Stimulated activated CD4-positive, alpha-beta T cell treated with anti-CD3 and anti-CD28 coated beads, Interleukin-1b, Interleukin-23, amount 100 ng/mL, for 1 hour (primary cell): Measurements from ENCODE around the gene GNPDA2.
"Not testable (repeated sequence)": the region's sequence is repeated elsewhere in the genome, so short reads cannot be mapped to it uniquely, and the experiment has no call there.

Experiments
- DNase-seq, 2 donors: peaks; one replicate each; pipeline ENCODE4 v3.0.0-alpha.2; 2020; ENCODE audit warnings: low read depth in 2 of 2

Gene GNPDA2

GRCh38 chr4:44726038-44726871 lies at the start of gene GNPDA2:
TSS of gene GNPDA2 (minus strand) at chr4:44726556. CDS start at chr4:44722207, 4,349 bp downstream.
- DNase-seq = peak; percentile 53 to 55

DNA sequence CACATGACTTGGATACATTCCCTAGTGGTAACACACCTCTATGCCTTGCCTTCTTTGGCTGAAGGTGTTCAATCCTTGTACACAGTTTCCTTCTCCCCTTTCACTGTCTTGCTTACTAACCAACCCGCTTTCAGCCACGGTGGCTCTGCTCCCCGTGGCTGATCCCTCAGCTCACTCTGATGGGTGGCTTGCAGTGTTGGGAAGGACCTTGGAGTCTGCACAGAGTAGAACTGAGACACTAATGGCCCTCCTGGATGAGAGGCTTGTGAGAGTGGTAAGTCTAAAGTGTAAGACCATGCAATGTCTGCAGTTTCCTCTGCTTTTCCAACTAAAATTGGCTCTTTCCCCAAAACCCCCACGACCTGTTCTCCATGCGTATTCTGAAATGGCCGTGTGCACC lies 46.0 kb upstream of the GNPDA2 start:
- no peak for DNase-seq

GRCh38 chr4:44771789-44772188 lies 45.4 kb upstream of the GNPDA2 start:
- DNase-seq = no peak

DNA sequence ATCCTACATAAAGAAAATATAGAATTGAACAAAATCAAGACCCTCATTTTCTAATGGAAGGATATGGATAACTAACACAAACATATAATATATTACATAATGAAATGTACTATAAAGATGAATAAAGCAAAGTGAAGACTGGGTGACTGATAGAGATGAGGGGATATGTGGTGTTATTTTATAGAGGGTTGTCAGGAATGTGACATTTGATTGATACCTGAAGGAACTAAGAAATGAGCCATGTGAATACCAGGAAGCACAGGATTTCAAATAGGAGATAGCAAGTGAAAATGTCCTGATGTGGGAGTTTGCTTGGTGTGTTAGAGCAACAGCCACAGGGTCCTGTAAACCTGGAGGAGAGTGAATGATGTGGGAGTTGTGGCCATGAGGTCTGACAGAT lies 40.1 kb upstream of the GNPDA2 start:
- DNase-seq = no peak

DNA sequence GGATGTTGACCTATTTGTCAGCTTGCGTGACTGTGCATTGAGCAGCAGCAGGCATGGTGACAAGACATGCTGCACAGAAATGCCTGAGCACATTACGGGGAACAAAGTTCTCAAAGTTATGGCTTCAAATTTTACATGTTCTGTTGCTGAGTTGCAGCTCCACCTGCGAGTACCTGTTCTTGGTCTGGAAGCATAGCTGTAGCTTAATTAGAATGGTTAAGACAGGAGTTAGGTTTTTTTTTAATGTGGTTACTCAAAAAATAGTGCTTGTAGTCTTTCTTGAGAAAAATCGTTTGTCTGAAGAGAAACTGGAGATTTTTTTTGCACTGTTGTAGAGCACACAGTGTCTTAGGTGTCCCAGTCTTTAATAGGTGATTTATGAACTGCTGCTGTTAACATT lies 38.8 kb upstream of the GNPDA2 start:
- DNase-seq = no peak

- no peak for DNase-seq
These were observed 35.0 kb upstream of the GNPDA2 start for GRCh38 chr4:44761306-44761705.

DNA sequence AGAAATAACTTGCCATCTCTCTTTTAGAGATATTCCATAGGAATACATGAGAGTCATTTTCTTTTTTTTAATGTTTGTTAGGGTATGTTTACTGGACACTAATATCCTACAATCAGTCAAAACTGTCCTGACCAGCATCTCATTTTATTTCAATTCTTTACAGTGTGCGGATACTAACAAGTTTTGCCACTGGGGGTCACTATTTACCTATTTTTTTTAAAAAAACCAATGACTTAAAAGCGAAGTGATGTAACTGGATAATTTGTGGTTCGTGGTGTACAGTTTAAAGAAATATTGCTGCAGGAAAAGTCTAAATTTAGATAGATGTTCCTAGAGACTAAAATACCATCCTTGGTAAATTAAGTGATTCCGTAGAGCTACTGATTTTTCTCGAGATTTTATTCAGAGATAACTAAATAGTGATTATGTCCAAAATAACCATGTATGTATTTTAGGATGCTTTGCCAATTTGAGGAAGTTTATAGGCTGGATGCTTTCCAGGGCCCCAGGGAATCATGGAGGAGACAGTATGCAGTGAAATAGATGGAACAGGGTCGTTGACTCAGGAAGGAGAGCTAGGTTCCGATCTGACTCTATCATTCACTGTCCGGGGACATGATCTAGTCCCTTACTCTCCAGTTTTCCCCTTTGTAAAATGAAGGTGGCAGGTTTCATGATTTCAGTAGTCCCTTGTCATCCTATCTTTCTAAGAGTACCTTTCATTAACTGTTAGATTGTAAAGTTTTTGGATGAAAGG lies 34.0 kb upstream of the GNPDA2 start:
- no peak for DNase-seq

DNA sequence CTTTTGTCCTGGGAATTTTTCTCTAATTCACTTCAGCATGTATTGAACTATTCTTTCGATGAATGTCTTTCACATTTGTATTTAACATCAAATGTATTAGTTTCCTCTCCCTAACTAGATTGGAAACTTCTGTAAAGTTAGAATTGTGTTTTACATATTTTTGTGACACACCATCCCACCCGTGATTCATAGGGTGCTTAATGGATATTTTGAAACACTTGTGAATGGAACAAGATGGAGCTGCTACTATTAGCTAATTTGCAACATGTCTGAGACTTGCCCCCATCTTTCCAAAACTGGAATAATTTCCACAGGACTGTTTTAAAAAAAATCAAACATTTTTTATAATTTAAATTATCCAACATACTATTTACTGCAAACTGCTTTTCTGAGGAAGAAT lies 30.2 kb upstream of the GNPDA2 start:
- DNase-seq = no peak

DNA sequence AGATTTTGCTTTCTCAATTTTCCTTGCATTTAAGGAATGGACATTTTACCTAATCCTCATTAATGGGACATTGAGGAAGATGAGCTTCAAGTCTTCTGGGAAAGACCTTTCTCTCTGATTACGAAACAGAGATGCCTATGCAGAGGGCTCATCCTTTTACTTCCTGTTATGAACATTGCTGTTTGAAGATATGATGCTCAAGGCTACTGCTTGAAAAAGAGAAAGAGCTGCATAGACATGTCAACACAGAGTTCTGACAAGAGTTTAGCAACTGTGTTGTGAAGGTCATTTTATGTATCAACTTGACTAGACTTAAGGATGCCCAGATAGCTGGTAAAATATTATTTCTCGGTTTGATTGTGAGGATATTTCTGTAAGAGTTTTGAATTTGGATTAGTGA lies 13.8 kb upstream of the GNPDA2 start:
- DNase-seq = no peak

DNA sequence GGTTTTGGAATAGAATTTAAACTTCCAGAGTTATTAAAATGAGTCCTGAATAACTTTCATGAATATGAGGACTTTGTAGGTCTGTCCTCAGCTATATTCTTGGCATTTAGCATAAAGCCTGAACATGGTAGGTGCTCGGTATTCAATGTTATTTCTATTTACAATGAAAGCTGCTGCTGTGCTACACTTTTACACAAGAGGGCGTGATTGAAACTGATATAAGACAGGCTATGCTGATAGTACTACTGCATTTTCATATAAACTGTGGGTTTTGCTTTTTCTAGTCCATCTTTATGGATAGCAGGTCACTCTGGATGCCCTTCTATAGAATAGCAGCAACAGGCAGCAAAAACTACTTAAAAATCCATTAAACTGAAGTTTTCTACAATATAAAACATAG lies 12.3 kb upstream of the GNPDA2 start:
- no peak for DNase-seq

DNA sequence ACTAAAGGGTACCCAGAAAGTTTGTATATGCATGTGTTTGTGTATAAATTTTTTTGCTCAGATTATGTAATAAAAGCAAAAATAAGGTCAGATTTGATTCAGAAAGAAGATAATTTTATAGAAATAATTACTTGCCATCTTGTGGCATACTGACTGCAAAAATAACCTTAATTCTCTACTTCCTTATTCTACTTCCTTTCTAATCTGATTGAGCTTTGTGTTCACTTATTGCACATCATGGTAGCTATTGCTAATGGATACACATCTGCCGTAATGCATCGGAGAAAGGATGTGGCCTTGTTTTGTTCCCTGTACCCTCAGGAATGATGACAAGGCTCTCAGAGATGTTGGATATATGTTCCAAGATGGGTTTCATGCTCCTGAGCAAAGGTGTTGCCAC lies 10.5 kb upstream of the GNPDA2 start:
- DNase-seq = no peak

DNA sequence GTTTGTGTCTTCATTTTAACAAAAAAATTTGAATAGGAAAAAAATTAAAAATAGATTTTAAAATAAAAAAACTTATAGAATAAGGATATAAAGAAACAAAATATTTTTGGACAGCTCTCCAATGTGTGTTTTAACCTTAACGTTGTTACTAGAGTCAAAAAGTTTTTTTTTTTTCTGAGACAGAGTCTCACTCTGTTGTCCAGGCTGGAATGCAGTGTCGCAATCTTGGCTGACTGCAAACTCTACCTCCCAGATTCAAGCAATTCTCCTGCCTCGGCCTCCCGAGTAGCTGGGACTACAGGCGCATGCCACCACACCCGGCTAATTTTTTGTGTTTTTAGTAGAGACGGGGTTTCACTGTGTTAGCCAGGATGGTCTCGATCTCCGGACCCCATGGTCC lies 2.3 kb upstream of the GNPDA2 start:
- DNase-seq = not testable (repeated sequence)

GRCh38 chr4:44727471-44727870 lies 1.1 kb upstream of the GNPDA2 start:
- DNase-seq = no peak

DNA sequence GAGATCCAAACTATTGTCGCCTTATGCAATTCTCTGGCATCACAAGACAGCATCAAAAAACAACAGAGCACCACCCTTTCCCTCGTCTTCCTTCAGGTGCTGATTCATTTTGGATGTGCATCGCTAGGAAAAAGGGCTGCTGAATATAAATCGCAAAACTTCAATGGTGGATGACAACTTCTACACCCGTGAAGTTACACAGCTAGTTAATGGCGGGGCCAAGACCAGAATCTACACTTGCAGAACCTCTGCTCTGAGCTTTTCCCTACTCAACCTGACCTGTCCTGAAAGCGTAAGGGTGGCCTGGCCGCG lies 674 bp downstream of the GNPDA2 start:
- DNase-seq = no peak

DNA sequence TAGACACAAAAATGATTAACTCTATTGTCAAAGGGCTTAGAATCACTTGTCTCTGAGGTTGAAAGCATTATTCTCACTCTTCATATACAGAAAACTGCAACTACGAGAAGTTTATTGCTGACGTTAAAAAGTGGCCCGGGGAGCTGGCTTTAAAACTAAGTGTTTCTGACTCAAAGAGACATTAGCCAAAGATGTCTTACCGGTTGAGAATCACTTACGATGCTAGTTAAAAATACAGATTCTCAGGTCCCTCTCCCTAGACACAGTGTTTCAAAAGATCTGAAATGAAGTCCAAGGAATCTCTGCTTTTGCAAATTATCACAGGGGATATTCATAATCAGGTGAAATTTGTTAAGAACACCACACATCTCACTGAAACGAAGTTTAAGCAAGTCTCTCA lies 1.2 kb downstream of the GNPDA2 start:
- DNase-seq = no peak

DNA sequence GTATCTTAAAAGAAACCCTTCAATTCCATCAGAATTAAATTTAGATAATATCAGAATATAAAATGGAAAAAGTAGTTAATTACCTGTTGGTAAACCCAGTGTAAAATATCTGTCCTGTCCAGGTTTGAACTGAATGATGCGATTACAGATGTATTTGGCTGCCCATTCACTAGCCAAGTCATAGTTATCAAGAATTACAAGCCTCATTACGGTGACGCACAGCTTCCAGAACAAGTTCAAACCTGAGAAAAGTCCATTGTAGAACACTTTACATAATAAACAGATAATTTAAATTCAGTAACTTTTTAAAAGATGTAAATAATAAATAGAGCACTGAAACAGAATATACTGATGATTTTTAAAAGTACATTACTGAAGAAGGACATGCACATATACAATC lies 4.4 kb downstream of the GNPDA2 start:
- DNase-seq = no peak

GRCh38 chr4:44720371-44720770 lies 6.0 kb downstream of the GNPDA2 start:
- DNase-seq = no peak

DNA sequence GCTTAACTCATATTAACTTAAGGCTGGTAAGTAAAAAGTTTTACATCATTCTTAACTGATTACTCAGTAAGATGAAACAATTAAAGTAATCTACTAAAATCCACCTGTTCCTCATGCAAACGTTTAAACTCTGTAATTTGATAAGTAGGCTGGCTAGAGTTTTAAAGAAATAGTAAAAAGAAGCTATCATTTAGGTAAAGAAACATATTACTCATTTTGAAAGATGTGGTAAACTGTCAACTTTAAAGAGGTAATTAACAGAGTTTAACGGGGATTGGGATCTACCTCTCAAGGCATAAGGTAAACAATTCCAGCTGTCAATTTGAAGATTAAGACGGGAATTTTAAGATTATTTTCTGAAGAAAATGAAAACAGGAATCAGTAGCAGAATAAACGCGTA lies 9.8 kb downstream of the GNPDA2 start:
- DNase-seq = no peak

- DNase-seq = no peak
These were observed 13.2 kb downstream of the GNPDA2 start for GRCh38 chr4:44713125-44713524.

DNA sequence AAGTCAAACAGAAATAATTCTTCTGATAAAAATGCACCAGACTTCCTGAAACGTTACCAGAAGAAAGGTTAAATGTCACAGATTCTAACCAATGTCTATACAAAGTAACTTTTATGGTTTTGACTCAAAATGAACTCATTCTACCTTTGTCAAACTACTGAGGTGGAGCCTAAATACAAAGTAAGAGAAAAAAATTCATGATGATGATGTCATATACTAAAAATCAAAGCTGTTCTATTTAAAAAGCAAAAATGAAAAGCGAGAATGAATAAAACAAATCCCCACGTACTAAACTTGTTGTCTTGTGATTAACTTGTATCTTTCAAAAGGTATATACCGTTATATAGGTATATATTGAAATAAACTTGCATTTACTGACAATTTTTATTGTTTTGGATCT lies 21.7 kb downstream of the GNPDA2 start:
- DNase-seq = no peak

- DNase-seq = no peak
These were observed 25.3 kb downstream of the GNPDA2 start for GRCh38 chr4:44701037-44701436.

DNA sequence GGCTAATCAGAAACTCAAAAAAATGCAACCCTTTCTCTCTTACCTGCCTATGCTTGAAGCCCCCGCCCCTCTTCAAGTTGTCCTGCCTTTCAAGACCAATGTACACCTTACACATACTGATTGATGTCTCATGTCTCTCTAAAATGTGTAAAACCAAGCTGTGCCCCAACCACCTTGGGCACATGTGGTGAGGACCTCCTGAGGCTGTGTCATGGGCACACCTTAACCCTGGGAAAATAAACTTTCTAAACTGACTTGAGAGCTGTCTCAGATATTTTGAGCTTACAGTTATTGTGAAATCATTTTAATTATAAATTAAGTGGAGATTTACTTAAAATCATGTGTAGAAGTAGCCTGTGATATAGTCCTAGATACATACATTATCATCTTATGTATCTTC lies 25.9 kb downstream of the GNPDA2 start:
- DNase-seq = no peak

- DNase-seq = no peak
These were observed 41.7 kb downstream of the GNPDA2 start for GRCh38 chr4:44684648-44685047.
